ENCODE measurements around the gene CCDC158.

DNA sequence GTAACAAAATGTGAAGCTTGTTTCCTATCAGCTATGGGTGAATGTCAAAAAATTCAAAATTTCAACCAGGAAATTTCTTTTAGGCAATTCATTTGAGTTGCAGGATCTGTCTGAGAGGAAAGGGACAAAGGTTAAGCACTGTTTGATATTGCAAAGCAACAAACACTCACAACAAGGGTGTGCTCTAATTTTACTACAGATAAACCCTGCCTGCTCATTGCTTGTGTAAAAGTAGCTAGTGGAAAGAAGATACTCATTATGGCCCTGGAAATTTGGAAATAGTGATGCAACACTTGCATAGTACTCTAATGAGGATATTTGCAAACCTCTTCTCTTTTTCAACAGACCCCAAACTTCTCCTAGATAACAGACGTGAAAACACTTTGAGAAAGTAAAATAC, 142.4 kb downstream of the CCDC158 start:
- no peak for TF ChIP-seq CTCF (IDR thresholded peaks at IDR 0.05)
- no peak for TF ChIP-seq POLR2A (IDR thresholded peaks at IDR 0.05)
